ENCODE data around the gene LIMA1. TPM values are rescaled to one million over a fixed set of nuclear protein-coding genes. Genes with fewer than 3 reads are reported as not detected.

LIMA1 gene
- total and polyA plus RNA-seq, 2 of the 4 experiments (the other 2 are of a cell fraction), result 126 to 163 TPM

GRCh38 chr12:50217202-50217601 lies 66.1 kb downstream of the LIMA1 start:
- intact Hi-C loops (cut with micrococcal nuclease) (no loop called here), dilution Hi-C loops (cut with HindIII; ENCODE audit: low sequenced_read_pairs, unreplicated experiment) (no loop called here), in situ Hi-C loops (cut with MboI; ENCODE audit: low sequenced_read_pairs) (no loop called here)
- H3K4ac ChIP-seq (ENCODE audit: low read depth, low read length), result 0 out of 2 replicates have a peak overlapping the region, but pooled peaks have one; percentile 12
- H3K27me3 ChIP-seq (ENCODE audit: control insufficient read depth, insufficient read depth, low read length), result no peaks in the 10 kb centered on the region
- H2AK5ac ChIP-seq (ENCODE audit: low read depth, low read length), result peak overlapping the region; percentile 72; the same call in 1 of the 2 replicates
- peak overlapping the region; percentile 44; the same call in 1 of the 2 replicates for H3K14ac ChIP-seq (replicated peaks; ENCODE audit: low read depth, low read length)
- H3K9me3 ChIP-seq (ENCODE audit: control insufficient read depth, insufficient read depth, low read length), result no peaks in the 10 kb centered on the region
- H3K79me1 ChIP-seq (ENCODE audit: low read depth in 1 of 2, low read length in 2 of 2), result peaks cover under 1 to 43% of the 10 kb centered on the region in 2 experiments; a peak in 3 of 4 replicates
- no CpG with 5 or more reads among the region's 1 CpG for WGBS, 2 experiments (ENCODE audit: extremely low coverage in 2 of 2, insufficient read length in 1 of 2)
- no peak overlapping the region for H3K9ac ChIP-seq (ENCODE audit: low read depth, low read length)
- H3K4me1 ChIP-seq (ENCODE audit: control insufficient read depth, insufficient read depth, low read length), result peaks cover 15% of the 10 kb centered on the region
- peak overlapping the region; percentile 62 for H2BK5ac ChIP-seq (ENCODE audit: low read depth, low read length, poor library complexity, severe bottlenecking)
- TF ChIP-seq USF2 (IDR thresholded peaks at IDR 0.05; ENCODE audit: low read depth, low read length), result no peak
- TF ChIP-seq POLR2A (IDR thresholded peaks at IDR 0.05; ENCODE audit: low read depth, low read length), result no peak
- TF ChIP-seq FOS (IDR thresholded peaks at IDR 0.05; ENCODE audit: low read depth, low read length), result no peak
- TF ChIP-seq CEBPB (IDR thresholded peaks at IDR 0.05; ENCODE audit: low read depth, low read length), result no peak
- no peak for TF ChIP-seq SMC3 (IDR thresholded peaks at IDR 0.05; ENCODE audit: low read depth, low read length)
- no peak for TF ChIP-seq RFX5 (IDR thresholded peaks at IDR 0.05; ENCODE audit: low read depth, low read length)
- no peak for TF ChIP-seq NFE2L2 (IDR thresholded peaks at IDR 0.05; ENCODE audit: low read depth, low read length)
- TF ChIP-seq BHLHE40 (IDR thresholded peaks at IDR 0.05; ENCODE audit: low read depth, low read length), result no peak
- TF ChIP-seq ELK1 (IDR thresholded peaks at IDR 0.05; ENCODE audit: borderline replicate concordance, low read depth, low read length), result no peak
- TF ChIP-seq CTCF (conservative IDR thresholded peaks at IDR 0.05; ENCODE audit: low read depth, low read length), result no peak
- no peak for TF ChIP-seq MAFK (IDR thresholded peaks at IDR 0.05; ENCODE audit: low read depth, low read length)
- TF ChIP-seq RAD21 (IDR thresholded peaks at IDR 0.05; ENCODE audit: low read length), result no peak
- TF ChIP-seq RCOR1 (IDR thresholded peaks at IDR 0.05; ENCODE audit: insufficient replicate concordance, low read length), result no peak
- TF ChIP-seq MXI1 (IDR thresholded peaks at IDR 0.05; ENCODE audit: borderline replicate concordance, low read depth, low read length), result no peak
- TF ChIP-seq CHD1 (IDR thresholded peaks at IDR 0.05; ENCODE audit: low read depth, low read length), result no peak
- TF ChIP-seq MAZ (IDR thresholded peaks at IDR 0.05; ENCODE audit: borderline replicate concordance, low read depth, low read length), result no peak
- DNase-seq, result no peak
- peaks cover 38% of the 10 kb centered on the region for H4K20me1 ChIP-seq (ENCODE audit: insufficient read depth, low read length)
- no peak overlapping the region for H2BK15ac ChIP-seq (ENCODE audit: low read depth, low read length)
- no peak overlapping the region for H4K5ac ChIP-seq (ENCODE audit: low read depth, low read length)
- H3K4me3 ChIP-seq (ENCODE audit: insufficient read depth, low read depth, low read length), result no peak overlapping the region
- H4K91ac ChIP-seq (ENCODE audit: insufficient read depth, low read depth, low read length), result no peak overlapping the region; the same call in 1 of the 2 replicates
- ChIA-PET CTCF (interaction anchor here (0.6 kb wide), 1 partner anchor 20 kb away, joined by 4 read pairs; no protein-coding TSS in a partner anchor), POLR2A (ENCODE audit: unreplicated experiment) (no interaction called here)
- H2BK120ac ChIP-seq (ENCODE audit: low read depth, low read length), result no peak overlapping the region
- no peak for ATAC-seq (ENCODE audit: low read depth)
- peaks cover 10% of the 10 kb centered on the region; the same call in 1 of the 2 replicates for H3K9me1 ChIP-seq (ENCODE audit: insufficient read depth, low read length)
- H3K23ac ChIP-seq (ENCODE audit: low read depth, low read length), result no peak overlapping the region; the same call in 1 of the 2 replicates
- no peak overlapping the region for H3K27ac ChIP-seq (ENCODE audit: insufficient read depth, low read length)
- H2AFZ ChIP-seq (replicated peaks; ENCODE audit: low read length, poor library complexity), result no peak overlapping the region
- H4K8ac ChIP-seq (ENCODE audit: low read depth in 2 of 2, low read length in 2 of 2), result peak overlapping the region in 1 of 2 experiments; percentile 39; a peak in 1 of 4 replicates
- no TSS peak for BruUV-seq (replicated peaks)
- H2BK20ac ChIP-seq (ENCODE audit: low read depth, low read length), result no peak overlapping the region
- H3K18ac ChIP-seq (ENCODE audit: low read depth, low read length), result no peak overlapping the region
- peak overlapping the region; percentile 45 for H2AK9ac ChIP-seq (replicated peaks; ENCODE audit: low read depth, low read length, poor library complexity)
- H3K56ac ChIP-seq (ENCODE audit: extremely low read depth, insufficient read depth, low read length), result no peak overlapping the region
- peaks cover 24% of the 10 kb centered on the region for H3K36me3 ChIP-seq (ENCODE audit: control insufficient read depth, insufficient read depth, low read length)
- H3K4me2 ChIP-seq (ENCODE audit: low read depth, low read length), result no peak overlapping the region; the same call in 1 of the 2 replicates

Measured in IMR-90 (cell line).